HCT116 (cell line): ENCODE measurements around the gene WDR45. TPM values are rescaled to one million over a fixed set of nuclear protein-coding genes. Genes with fewer than 3 reads are reported as not detected.
"Not testable (repeated sequence)": the region's sequence is repeated elsewhere in the genome, so short reads cannot be mapped to it uniquely, and the experiment has no call there.

Experiments used
- ATAC-seq: fragments of 200-7000 bp; cut with Tn5 transposase; 2 replicates; pipeline ENCODE4 v1.9.1; 2020; ENCODE audit warnings: mild to moderate bottlenecking, moderate library complexity
- BruUV-seq: library from RNA; stranded (reverse); fragments of 400-500 nt; replicated peaks from 2 replicates; lab custom pipeline; 2021; lab: Mats Ljungman, UMichigan
- CTCF ChIA-PET: fragments of 300-600 bp; sonication (Branson Sonifier 250); formaldehyde crosslinking; loops from one replicate; lab custom pipeline; 2021; ENCODE audit warnings: antibody characterized with exemption; lab: Charles Lee
- POLR2A ChIA-PET: fragments of 300-600, 350-600 bp; sonication (Branson Sonifier 250); formaldehyde crosslinking; loops from one replicate; lab custom pipeline; 2021; ENCODE audit warnings: antibody characterized with exemption; lab: Charles Lee
- RAD21 ChIA-PET, 2 experiments: fragments of 300-600 bp; sonication (Branson Sonifier 250); formaldehyde crosslinking; loops; one replicate each; lab custom pipeline; 2023; ENCODE audit warnings: low total read pairs in 2 of 2; ENCODE audit not compliant: uncharacterized antibody in 2 of 2, unreplicated experiment in 2 of 2, low non-redundant PET in 1 of 2; lab: Charles Lee
- DNase-seq: peaks from one replicate; pipeline ENCODE4 v3.0.0-alpha.2; 2010; ENCODE audit warnings: low read depth, low spot score
- H2AFZ ChIP-seq: fragments of 200-600 bp; shearing (Covaris generic), sonication (generic); 2 replicates; pipeline ENCODE4 v1.6.1; 2017; ENCODE audit warnings: low read depth, mixed run types, mixed read lengths, antibody characterized with exemption, low read length; ENCODE audit not compliant: poor library complexity, severe bottlenecking
- H3K27ac ChIP-seq: 2 replicates; pipeline ENCODE4 v1.5.1; 2012; ENCODE audit warnings: low read depth, low read length
- H3K27me3 ChIP-seq: fragments of 200-600 bp; sonication (generic); 2 replicates; pipeline ENCODE4 v1.6.1; 2016; ENCODE audit warnings: mixed run types, low read length, mixed read lengths; ENCODE audit not compliant: insufficient read depth
- H3K36me3 ChIP-seq, 2 experiments: fragments of 200-500 bp in 1 of 2; fragments of 200-600 bp in 1 of 2; sonication (Bioruptor generic) in 1 of 2; sonication (generic) in 1 of 2; 2 replicates each; pipeline versions ENCODE4 v1.5.1 to v1.6.1; 2014 to 2016; ENCODE audit warnings: low read length in 2 of 2, inconsistent platforms in 1 of 2, mixed read lengths in 1 of 2, mixed run types in 1 of 2; ENCODE audit not compliant: insufficient read depth in 2 of 2, control insufficient read depth in 1 of 2
- H3K4me1 ChIP-seq, 2 experiments: fragments of 200-600 bp in 1 of 2; sonication (generic) in 1 of 2; 2 replicates each; pipeline versions ENCODE4 v1.5.1 to v1.6.1; 2012 to 2017; ENCODE audit warnings: low read length in 2 of 2, inconsistent platforms in 1 of 2, mild to moderate bottlenecking in 1 of 2, mixed read lengths in 1 of 2, mixed run types in 1 of 2, moderate library complexity in 1 of 2; ENCODE audit not compliant: insufficient read depth in 2 of 2, control insufficient read depth in 1 of 2
- H3K4me2 ChIP-seq: fragments of 200-600 bp; sonication (generic); 2 replicates; pipeline ENCODE4 v1.6.1; 2017; ENCODE audit warnings: mixed run types, low read length, mixed read lengths
- H3K4me3 ChIP-seq, 2 experiments: fragments of 200-600 bp in 1 of 2; sonication (generic) in 1 of 2; replicated peaks in 1 of 2; 2 replicates each; pipeline ENCODE4 v1.5.1; 2011 to 2016; ENCODE audit warnings: low read length in 2 of 2, control low read depth in 1 of 2, low read depth in 1 of 2, mild to moderate bottlenecking in 1 of 2, mixed read lengths in 1 of 2, mixed run types in 1 of 2
- H3K79me2 ChIP-seq: fragments of 200-600 bp; sonication (generic); 2 replicates; pipeline ENCODE4 v1.6.1; 2017; ENCODE audit warnings: mild to moderate bottlenecking, mixed run types, low read length, moderate library complexity, mixed read lengths; ENCODE audit not compliant: insufficient read depth
- H3K9ac ChIP-seq: fragments of 200-600 bp; sonication (generic); 2 replicates; pipeline ENCODE4 v1.6.1; 2016; ENCODE audit warnings: low read length, mixed read lengths
- H3K9me2 ChIP-seq: fragments of 200-600 bp; sonication (generic), shearing (Covaris generic); 2 replicates; pipeline ENCODE4 v1.6.1; 2017; ENCODE audit warnings: mixed run types, mild to moderate bottlenecking, moderate library complexity; ENCODE audit not compliant: insufficient read depth
- H3K9me3 ChIP-seq, 2 experiments: fragments of 200-500 bp in 1 of 2; fragments of 200-600 bp in 1 of 2; sonication (Bioruptor generic) in 1 of 2; sonication (generic) in 1 of 2; 2 replicates each; pipeline ENCODE4 v1.6.1; 2014 to 2017; ENCODE audit warnings: low read length in 2 of 2, mixed read lengths in 2 of 2, inconsistent platforms in 1 of 2, low read depth in 1 of 2, mild to moderate bottlenecking in 1 of 2, mixed run types in 1 of 2, moderate library complexity in 1 of 2; ENCODE audit not compliant: control insufficient read depth in 1 of 2, insufficient read depth in 1 of 2
- H4K20me1 ChIP-seq: fragments of 200-600 bp; sonication (generic), shearing (Covaris generic); 2 replicates; pipeline ENCODE4 v1.6.1; 2017; ENCODE audit warnings: mixed run types, mild to moderate bottlenecking, moderate library complexity; ENCODE audit not compliant: insufficient read depth
- EGR1 ChIP-seq: IDR thresholded peaks from 2 replicates; pipeline ENCODE4 v1.6.1; 2012; ENCODE audit warnings: low read depth
- ELF1 ChIP-seq: IDR thresholded peaks from 2 replicates; pipeline ENCODE4 v1.6.1; 2012; ENCODE audit warnings: low read depth, borderline replicate concordance
- EZH2 ChIP-seq: fragments of 200-600 bp; sonication (generic); IDR thresholded peaks from 2 replicates; pipeline ENCODE4 v1.6.1; 2017; ENCODE audit warnings: antibody characterized with exemption, mixed run types
- EZH2phosphoT487 ChIP-seq: fragments of 200-600 bp; IDR thresholded peaks from 2 replicates; pipeline ENCODE4 v1.6.1; 2018; ENCODE audit warnings: antibody characterized with exemption, borderline replicate concordance
- POLR2A ChIP-seq: IDR thresholded peaks from 2 replicates; pipeline ENCODE4 v1.7.0; 2011; ENCODE audit warnings: borderline replicate concordance; ENCODE audit not compliant: insufficient read depth, insufficient read length; ENCODE audit errors: extremely low read depth
- RAD21 ChIP-seq: IDR thresholded peaks from 2 replicates; pipeline ENCODE4 v1.6.1; 2012; ENCODE audit warnings: low read depth, mild to moderate bottlenecking
- REST ChIP-seq: IDR thresholded peaks from 2 replicates; pipeline ENCODE4 v1.6.1; 2012; ENCODE audit warnings: low read depth
- SIN3A ChIP-seq: IDR thresholded peaks from 2 replicates; pipeline ENCODE4 v1.6.1; 2012; ENCODE audit warnings: low read depth
- YY1 ChIP-seq: IDR thresholded peaks from 2 replicates; pipeline ENCODE4 v1.6.1; 2011; ENCODE audit warnings: low read length, low read depth, moderate library complexity, mild to moderate bottlenecking; ENCODE audit not compliant: insufficient replicate concordance; ENCODE audit errors: extremely low read depth
- ZNF274 ChIP-seq: fragments of 200-500 bp; sonication (Bioruptor generic); IDR thresholded peaks from 2 replicates; pipeline ENCODE4 v1.6.1; 2014; ENCODE audit warnings: mild to moderate bottlenecking, low read depth, low read length, inconsistent platforms
- intact Hi-C: fragments of 100-400 bp; cut with micrococcal nuclease; formaldehyde crosslinking; loops from 2 replicates; pipeline ENCODE4 v1.10.0; 2022
- total RNA-seq: library from RNA; stranded (reverse); gene quantifications from one replicate; pipeline ENCODE4 v1.2.1, GENCODE V29; 2021; ENCODE audit not compliant: unreplicated experiment
- TF ChIP-seq, protein P1 (sequence below), 3 experiments: fragments of 200-600 bp in 1 of 3; sonication (generic) in 1 of 3; IDR thresholded peaks in 2 of 3; conservative IDR thresholded peaks in 1 of 3; 2 replicates each; pipeline ENCODE4 v1.5.1; 2012 to 2017; ENCODE audit warnings: low read depth in 2 of 3, low read length in 2 of 3, antibody characterized with exemption in 1 of 3, borderline replicate concordance in 1 of 3, control low read depth in 1 of 3, mild to moderate bottlenecking in 1 of 3, mixed read lengths in 1 of 3, mixed run types in 1 of 3, moderate library complexity in 1 of 3; ENCODE audit not compliant: insufficient read depth in 1 of 3
- TF ChIP-seq, protein P2 (sequence below): IDR thresholded peaks from 2 replicates; pipeline ENCODE4 v1.6.1; 2011; ENCODE audit warnings: mild to moderate bottlenecking, low read length, moderate library complexity; ENCODE audit not compliant: insufficient replicate concordance; ENCODE audit errors: extremely low read depth

The WDR45 gene
- total RNA-seq, 1 experiment from 2014 or later = 41.7 TPM

GRCh38 chrX:49127742-49128258 lies 48.1 kb upstream of the WDR45 start:
- CTCF ChIA-PET, H3K36me3 ChIP-seq, H3K4me3 ChIP-seq, H3K27me3 ChIP-seq, H3K27ac ChIP-seq, RAD21 ChIA-PET, H4K20me1 ChIP-seq, ATAC-seq, POLR2A ChIA-PET, H3K9ac ChIP-seq, H2AFZ ChIP-seq, H3K4me2 ChIP-seq, BruUV-seq, H3K9me2 ChIP-seq, intact Hi-C loops, H3K4me1 ChIP-seq, H3K79me2 ChIP-seq, H3K9me3 ChIP-seq, DNase-seq: not testable (repeated sequence)

- H3K9ac ChIP-seq = peak overlapping the region; percentile 76
- no peak overlapping the region for H2AFZ ChIP-seq
- intact Hi-C loops = loop anchor here (5.0 kb wide), 1 partner anchor 45 kb away; no protein-coding TSS in a partner anchor
- H3K4me1 ChIP-seq = peaks cover 0 to 10% of the 10 kb centered on the region in 2 experiments; a peak in 2 of 4 replicates
- no peak overlapping the region for H3K27ac ChIP-seq
- ChIA-PET RAD21 (no interaction called here), POLR2A (no interaction called here), CTCF (no interaction called here)
- H3K4me3 ChIP-seq = peak overlapping the region; percentile 74 to 81
- peaks cover 17% of the 10 kb centered on the region for H3K79me2 ChIP-seq
- H3K9me3 ChIP-seq = no peaks in the 10 kb centered on the region
- no peaks in the 10 kb centered on the region for H3K9me2 ChIP-seq
- no peak for DNase-seq
- H3K4me2 ChIP-seq = peak overlapping the region; percentile 80
- no peak for ATAC-seq
- no peaks in the 10 kb centered on the region for H4K20me1 ChIP-seq
- H3K27me3 ChIP-seq = no peaks in the 10 kb centered on the region
- peaks cover 5 to 9% of the 10 kb centered on the region in 2 experiments; a peak in 3 of 4 replicates for H3K36me3 ChIP-seq
- no TSS peak for BruUV-seq
- TF ChIP-seq RAD21 (no peak), POLR2A (no peak), ELF1 (no peak), YY1 (no peak), SIN3A (no peak), EZH2 (no peak), REST (no peak), EGR1 (no peak), EZH2phosphoT487 (no peak), ZNF274 (no peak)
- TF ChIP-seq, protein P1, sequence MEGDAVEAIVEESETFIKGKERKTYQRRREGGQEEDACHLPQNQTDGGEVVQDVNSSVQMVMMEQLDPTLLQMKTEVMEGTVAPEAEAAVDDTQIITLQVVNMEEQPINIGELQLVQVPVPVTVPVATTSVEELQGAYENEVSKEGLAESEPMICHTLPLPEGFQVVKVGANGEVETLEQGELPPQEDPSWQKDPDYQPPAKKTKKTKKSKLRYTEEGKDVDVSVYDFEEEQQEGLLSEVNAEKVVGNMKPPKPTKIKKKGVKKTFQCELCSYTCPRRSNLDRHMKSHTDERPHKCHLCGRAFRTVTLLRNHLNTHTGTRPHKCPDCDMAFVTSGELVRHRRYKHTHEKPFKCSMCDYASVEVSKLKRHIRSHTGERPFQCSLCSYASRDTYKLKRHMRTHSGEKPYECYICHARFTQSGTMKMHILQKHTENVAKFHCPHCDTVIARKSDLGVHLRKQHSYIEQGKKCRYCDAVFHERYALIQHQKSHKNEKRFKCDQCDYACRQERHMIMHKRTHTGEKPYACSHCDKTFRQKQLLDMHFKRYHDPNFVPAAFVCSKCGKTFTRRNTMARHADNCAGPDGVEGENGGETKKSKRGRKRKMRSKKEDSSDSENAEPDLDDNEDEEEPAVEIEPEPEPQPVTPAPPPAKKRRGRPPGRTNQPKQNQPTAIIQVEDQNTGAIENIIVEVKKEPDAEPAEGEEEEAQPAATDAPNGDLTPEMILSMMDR (IDR thresholded peaks at IDR 0.05 in 2 of 3, conservative IDR thresholded peaks at IDR 0.05 in 1 of 3; ENCODE audit: borderline replicate concordance in 1 of 3, insufficient read depth in 1 of 3, low read depth in 2 of 3, low read length in 2 of 3) = no peak
- TF ChIP-seq, protein P2, sequence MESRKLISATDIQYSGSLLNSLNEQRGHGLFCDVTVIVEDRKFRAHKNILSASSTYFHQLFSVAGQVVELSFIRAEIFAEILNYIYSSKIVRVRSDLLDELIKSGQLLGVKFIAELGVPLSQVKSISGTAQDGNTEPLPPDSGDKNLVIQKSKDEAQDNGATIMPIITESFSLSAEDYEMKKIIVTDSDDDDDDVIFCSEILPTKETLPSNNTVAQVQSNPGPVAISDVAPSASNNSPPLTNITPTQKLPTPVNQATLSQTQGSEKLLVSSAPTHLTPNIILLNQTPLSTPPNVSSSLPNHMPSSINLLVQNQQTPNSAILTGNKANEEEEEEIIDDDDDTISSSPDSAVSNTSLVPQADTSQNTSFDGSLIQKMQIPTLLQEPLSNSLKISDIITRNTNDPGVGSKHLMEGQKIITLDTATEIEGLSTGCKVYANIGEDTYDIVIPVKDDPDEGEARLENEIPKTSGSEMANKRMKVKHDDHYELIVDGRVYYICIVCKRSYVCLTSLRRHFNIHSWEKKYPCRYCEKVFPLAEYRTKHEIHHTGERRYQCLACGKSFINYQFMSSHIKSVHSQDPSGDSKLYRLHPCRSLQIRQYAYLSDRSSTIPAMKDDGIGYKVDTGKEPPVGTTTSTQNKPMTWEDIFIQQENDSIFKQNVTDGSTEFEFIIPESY = no peak
These were observed 42.8 kb upstream of the WDR45 start for GRCh38 chrX:49122499-49122898.
